ENCODE measurements around the gene ITGB2. TPM values are rescaled to one million over a fixed set of nuclear protein-coding genes. Genes with fewer than 3 reads are reported as not detected.

Gene ITGB2
- total RNA-seq, 6 experiments from 2014 or later = 12.9 to 61.8 (median 36.6) TPM

- Histone ChIP-seq H3K4me1 (peaks cover 0 to 7% (median 0%) of the 10 kb centered on the region in 4 donors), H3K4me3 (no peak overlapping the region), H3K9me3 (no peaks in the 10 kb centered on the region), H3K27ac (no peak overlapping the region), H3K36me3 (peaks cover 0 to 65% (median 34%) of the 10 kb centered on the region in 4 donors), H3K27me3 (no peaks in the 10 kb centered on the region)
- whole genome bisulfite sequencing (ENCODE audit: insufficient coverage, low coverage, low lambda C conversion rate, missing lambda C conversion rate) = 71% methylated on average over 7 of the region's 14 CpGs
- no peak for TF ChIP-seq POLR2A (IDR thresholded peaks at IDR 0.05)
- no peak for TF ChIP-seq CTCF (IDR thresholded peaks at IDR 0.05)
- peak in 1 of 3 donors; percentile 39 for DNase-seq
- intact Hi-C loops (cut with DNase I) = no loop called here
- no peak for ATAC-seq
These were observed 65.1 kb downstream of the ITGB2 start for GRCh38 chr21:44855572-44855971.

GRCh38 chr21:44854664-44855446 lies 65.8 kb downstream of the ITGB2 start:
- WGBS (ENCODE audit: insufficient coverage, low coverage, low lambda C conversion rate, missing lambda C conversion rate) = 72% methylated on average over 19 of the region's 31 CpGs
- peak in 1 of 3 donors; percentile 50 for DNase-seq
- Histone ChIP-seq H3K4me1 (peaks cover 0 to 7% (median 0%) of the 10 kb centered on the region in 4 donors), H3K36me3 (peaks cover 0 to 66% (median 37%) of the 10 kb centered on the region in 4 donors), H3K4me3 (no peak overlapping the region), H3K27ac (no peak overlapping the region), H3K27me3 (no peaks in the 10 kb centered on the region), H3K9me3 (no peaks in the 10 kb centered on the region)
- ATAC-seq = peak in 1 of 4 donors; percentile 8
- TF ChIP-seq CTCF (IDR thresholded peaks at IDR 0.05) (no peak), POLR2A (IDR thresholded peaks at IDR 0.05) (no peak)
- intact Hi-C loops (cut with DNase I) = no loop called here

GRCh38 chr21:44854391-44854663 lies 66.4 kb downstream of the ITGB2 start:
- DNase-seq = peak in 1 of 3 donors; percentile 37

GRCh38 chr21:44853601-44854390 lies 66.9 kb downstream of the ITGB2 start:
- Histone ChIP-seq H3K27me3 (no peaks in the 10 kb centered on the region), H3K4me3 (no peak overlapping the region), H3K9me3 (no peaks in the 10 kb centered on the region), H3K4me1 (peaks cover 0 to 7% (median 0%) of the 10 kb centered on the region in 4 donors), H3K27ac (no peak overlapping the region), H3K36me3 (peaks cover 0 to 64% (median 36%) of the 10 kb centered on the region in 4 donors)
- ATAC-seq = no peak
- WGBS (ENCODE audit: insufficient coverage, low coverage, low lambda C conversion rate, missing lambda C conversion rate) = 85% methylated on average over 10 of the region's 34 CpGs
- DNase-seq = no peak
- TF ChIP-seq POLR2A (IDR thresholded peaks at IDR 0.05) (no peak), CTCF (IDR thresholded peaks at IDR 0.05) (no peak)
- intact Hi-C loops (cut with DNase I) = no loop called here

More at GRCh38 chr21:44854391-44854663, 66.4 kb downstream of the ITGB2 start:
- Histone ChIP-seq H3K4me1 (peaks cover 0 to 7% (median 0%) of the 10 kb centered on the region in 4 donors), H3K27ac (no peak overlapping the region), H3K9me3 (no peaks in the 10 kb centered on the region), H3K36me3 (peaks cover 0 to 66% (median 38%) of the 10 kb centered on the region in 4 donors), H3K27me3 (no peaks in the 10 kb centered on the region), H3K4me3 (no peak overlapping the region)
- WGBS (ENCODE audit: insufficient coverage, low coverage, low lambda C conversion rate, missing lambda C conversion rate) = 90% methylated on average over 6 of the region's 14 CpGs
- intact Hi-C loops (cut with DNase I) = no loop called here
- ATAC-seq = no peak
- no peak for TF ChIP-seq POLR2A (IDR thresholded peaks at IDR 0.05)
- no peak for TF ChIP-seq CTCF (IDR thresholded peaks at IDR 0.05)
